ENCODE data around the gene PDAP1.
A peak's percentile ranks its signal among the peaks of the same experiment; 100 is the strongest.

DNA sequence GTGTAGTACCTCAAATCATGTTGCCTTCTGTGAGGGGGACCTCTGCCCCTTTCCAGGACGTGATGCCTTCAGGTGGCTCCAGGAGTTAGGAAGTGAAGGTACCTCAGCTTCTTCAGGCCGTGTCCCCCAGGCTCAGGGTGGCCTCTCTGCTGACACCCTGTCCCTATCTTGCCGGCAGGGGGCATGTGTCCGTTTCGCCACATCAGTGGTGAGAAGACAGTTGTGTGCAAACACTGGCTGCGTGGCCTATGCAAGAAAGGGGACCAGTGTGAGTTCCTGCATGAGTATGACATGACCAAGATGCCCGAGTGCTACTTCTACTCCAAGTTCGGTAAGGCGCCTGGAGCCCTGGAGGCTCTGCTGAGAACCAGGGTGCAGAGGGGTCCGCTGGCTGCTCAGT is 39.5 kb upstream of the PDAP1 start:
- TF ChIP-seq, protein P1, sequence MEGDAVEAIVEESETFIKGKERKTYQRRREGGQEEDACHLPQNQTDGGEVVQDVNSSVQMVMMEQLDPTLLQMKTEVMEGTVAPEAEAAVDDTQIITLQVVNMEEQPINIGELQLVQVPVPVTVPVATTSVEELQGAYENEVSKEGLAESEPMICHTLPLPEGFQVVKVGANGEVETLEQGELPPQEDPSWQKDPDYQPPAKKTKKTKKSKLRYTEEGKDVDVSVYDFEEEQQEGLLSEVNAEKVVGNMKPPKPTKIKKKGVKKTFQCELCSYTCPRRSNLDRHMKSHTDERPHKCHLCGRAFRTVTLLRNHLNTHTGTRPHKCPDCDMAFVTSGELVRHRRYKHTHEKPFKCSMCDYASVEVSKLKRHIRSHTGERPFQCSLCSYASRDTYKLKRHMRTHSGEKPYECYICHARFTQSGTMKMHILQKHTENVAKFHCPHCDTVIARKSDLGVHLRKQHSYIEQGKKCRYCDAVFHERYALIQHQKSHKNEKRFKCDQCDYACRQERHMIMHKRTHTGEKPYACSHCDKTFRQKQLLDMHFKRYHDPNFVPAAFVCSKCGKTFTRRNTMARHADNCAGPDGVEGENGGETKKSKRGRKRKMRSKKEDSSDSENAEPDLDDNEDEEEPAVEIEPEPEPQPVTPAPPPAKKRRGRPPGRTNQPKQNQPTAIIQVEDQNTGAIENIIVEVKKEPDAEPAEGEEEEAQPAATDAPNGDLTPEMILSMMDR (conservative IDR thresholded peaks at IDR 0.05; ENCODE audit: low read length) = 0 out of 2 replicates have a peak, but pooled peaks have one; percentile 20
- TF ChIP-seq EZH2phosphoT487 (IDR thresholded peaks at IDR 0.05; ENCODE audit: borderline replicate concordance) = no peak

Data from Loucy (cell line).